NK-92 treated with Interleukin-12 subunit alpha and Interleukin-12 subunit beta, amount 100 ng/mL, for 24 hours (cell line): Measurements from ENCODE around the gene ZFP64.
"Not testable (repeated sequence)": the region's sequence is repeated elsewhere in the genome, so short reads cannot be mapped to it uniquely, and the experiment has no call there.

ENCODE experiments used
- DNase-seq: peaks from one replicate; lab custom pipeline; 2025; lab: John Stamatoyannopoulos, UW

ZFP64 gene

DNA sequence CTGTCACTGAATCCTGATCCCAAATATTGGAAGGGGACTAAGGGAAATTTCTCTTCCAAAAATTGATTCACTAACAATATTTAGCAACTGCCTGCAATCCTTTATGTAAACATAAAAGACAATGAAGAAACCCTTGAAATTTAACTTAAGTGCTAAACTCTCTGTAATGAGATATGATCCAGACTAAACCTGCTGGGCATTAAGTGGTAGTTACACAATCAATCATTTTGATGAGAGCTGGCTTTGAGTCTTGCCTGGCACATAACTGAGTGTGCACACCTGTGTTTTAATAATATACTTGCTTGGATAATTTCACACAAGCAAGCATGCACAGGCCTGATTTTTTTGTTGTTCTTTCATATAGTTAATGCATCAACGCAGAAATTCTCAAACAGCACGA lies 9.8 kb upstream of the ZFP64 start:
- DNase-seq = no peak

DNA sequence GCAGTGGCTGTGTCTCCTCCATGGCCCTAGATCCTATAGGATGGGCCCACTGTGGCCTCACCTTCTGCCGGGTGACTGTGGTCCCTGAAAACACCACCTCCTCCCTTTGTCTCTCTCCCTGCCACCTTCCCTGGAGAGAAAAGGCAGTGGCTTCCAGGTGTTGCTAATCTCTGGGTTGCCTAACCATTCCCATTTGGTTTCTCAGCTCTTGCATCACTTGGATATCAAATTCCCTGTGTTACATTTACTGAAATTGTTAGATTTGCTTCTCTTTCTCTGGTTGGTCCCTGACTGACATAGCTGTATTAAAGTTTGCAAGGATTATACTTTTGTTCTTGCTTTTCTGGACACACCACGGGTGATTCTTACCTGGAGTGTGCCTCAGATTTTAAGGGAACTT lies 9.3 kb upstream of the ZFP64 start:
- no peak for DNase-seq

GRCh38 chr20:52196845-52197244 lies 5.3 kb upstream of the ZFP64 start:
- DNase-seq = no peak

DNA sequence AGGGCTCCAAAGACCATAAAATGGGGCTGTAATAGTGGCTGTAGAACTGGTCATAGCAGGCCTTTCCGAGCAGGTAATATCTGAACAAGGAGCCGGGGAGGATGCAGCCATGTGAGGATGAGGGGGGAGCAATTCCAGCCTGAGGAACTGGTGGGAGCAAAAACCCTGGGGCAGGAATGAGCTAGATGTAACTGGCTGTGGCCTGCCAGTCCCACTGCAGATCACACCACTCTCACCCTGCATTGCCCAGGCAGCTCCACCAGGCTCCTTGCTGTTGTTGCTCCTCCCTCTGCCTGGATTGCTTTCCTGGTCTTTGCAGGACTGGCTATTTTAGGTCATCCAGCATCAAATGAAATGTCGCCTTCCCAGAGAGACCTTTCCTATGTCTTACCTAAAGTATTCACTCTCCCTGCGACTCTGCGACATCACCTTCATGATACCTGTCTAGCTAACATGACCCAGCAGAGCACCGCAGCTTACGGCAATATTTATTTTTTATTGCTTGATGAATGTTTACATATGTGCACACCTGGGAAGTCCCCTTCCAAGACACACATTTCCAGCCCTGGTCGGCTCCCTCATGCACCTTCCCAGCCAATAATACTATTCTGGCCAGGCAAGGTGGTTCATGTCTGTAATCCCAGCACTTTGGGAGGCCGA lies 2.4 kb upstream of the ZFP64 start:
- no peak for DNase-seq

DNA sequence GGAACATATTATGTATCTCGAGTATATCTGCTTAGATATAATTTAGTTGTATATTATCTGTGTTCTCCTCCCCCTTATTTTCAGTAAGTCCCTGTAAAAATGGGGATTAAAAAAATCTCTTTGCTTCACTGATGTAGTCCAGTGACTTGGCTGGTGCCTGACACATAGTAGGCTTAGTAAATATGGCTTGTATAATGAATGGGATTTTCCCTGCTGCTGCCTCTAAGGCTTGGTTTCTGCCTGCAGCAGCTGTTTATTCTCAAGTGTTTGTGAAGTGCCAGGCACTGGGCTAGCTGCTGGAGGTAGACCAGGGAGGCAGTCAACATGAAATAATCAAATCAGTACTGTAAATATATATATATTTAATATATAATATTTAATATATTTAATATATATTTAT lies 1.6 kb upstream of the ZFP64 start:
- no peak for DNase-seq

GRCh38 chr20:52192719-52193007 lies 1.1 kb upstream of the ZFP64 start:
- DNase-seq = not testable (repeated sequence)

GRCh38 chr20:52191916-52192718 lies 538 bp upstream of the ZFP64 start:
- DNase-seq = peak; percentile 61

GRCh38 chr20:52190437-52191131 lies 995 bp downstream of the ZFP64 start:
- no peak for DNase-seq

DNA sequence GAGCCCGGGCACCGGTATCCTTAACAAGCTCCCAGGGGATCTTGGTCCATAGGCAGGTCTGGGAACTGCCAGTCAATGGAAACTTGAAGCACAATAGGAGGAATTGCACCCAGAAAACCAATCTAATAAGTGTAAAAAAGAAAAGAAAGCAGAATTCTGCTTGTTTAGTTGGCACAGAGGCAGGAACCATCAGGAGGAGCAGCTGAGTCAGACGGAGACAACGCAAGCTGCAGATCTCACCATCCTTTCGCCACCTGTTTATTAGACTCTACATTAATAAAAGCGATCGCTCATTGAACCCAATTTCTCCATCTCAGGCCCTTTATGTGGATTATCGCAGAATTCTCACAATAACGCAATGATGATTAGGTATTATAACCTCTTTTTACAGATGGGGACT lies 9.8 kb downstream of the ZFP64 start:
- DNase-seq = no peak

- DNase-seq = no peak
These were observed 11.3 kb downstream of the ZFP64 start for GRCh38 chr20:52180180-52180840.

GRCh38 chr20:52179331-52180179 lies 12.0 kb downstream of the ZFP64 start:
- DNase-seq = no peak

DNA sequence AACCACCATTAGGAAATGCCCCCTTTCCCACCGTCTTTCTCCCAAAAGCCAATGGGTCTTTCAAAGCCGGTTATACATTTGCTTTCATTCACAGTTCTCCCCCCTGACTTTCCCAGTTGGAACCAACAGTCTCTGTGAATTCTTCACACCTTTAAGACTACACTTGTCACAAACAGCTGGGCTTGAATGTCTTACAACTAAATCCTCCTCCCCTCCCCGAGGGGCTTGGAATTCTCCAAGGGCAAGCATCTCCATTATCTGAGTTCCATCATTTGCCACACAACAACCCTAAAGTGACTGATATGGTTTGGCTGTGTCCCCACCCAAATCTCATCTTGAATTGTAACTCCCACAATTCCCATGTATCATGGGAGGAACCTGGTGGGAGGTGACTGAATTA lies 12.9 kb downstream of the ZFP64 start:
- DNase-seq = no peak

DNA sequence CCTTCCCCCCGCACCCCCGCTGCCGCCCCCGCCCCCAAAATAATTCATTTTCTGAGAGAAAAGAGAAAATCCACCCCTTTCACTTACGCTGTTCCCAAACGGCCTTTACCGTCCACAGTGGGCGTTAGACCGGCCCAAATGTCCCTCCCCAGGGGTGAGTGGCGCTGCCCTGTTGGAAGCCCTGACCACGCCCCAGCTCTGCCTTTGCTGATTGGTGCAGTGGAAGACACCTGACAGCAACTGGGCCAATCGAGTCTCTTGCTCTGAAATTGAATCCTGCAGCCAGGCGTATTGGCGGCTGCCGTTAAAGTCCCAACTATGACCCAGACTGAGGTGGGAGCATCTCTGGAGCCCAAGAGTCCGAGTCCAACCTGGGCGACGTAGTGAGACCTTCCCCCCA lies 15.7 kb downstream of the ZFP64 start:
- no peak for DNase-seq

- DNase-seq = no peak
These were observed 19.1 kb downstream of the ZFP64 start for GRCh38 chr20:52172392-52173047.

GRCh38 chr20:52171025-52171424 lies 20.6 kb downstream of the ZFP64 start:
- DNase-seq = no peak

- no peak for DNase-seq
These were observed 23.5 kb downstream of the ZFP64 start for GRCh38 chr20:52168116-52168515.

GRCh38 chr20:52167232-52167840 lies 24.2 kb downstream of the ZFP64 start:
- no peak for DNase-seq

DNA sequence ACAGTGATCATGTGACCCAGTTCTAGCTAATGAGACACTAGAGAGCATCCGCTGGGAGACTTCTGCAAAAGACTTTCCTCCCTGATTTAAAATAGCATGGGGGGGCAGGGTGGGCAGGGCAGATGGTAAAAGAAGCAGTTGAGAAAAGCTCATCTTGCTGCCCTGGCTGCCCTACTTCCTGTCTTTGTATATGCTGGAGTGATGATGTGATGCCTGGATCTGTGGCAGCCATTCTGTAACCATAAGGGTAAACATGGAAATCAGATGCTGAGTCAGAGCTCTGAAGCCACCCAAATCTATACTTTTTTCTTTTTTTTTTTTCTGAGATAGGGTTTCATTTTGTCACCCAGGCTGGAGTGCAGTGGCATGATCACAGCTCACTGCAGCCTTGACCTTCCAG lies 25.4 kb downstream of the ZFP64 start:
- no peak for DNase-seq

- DNase-seq = no peak
These were observed 30.9 kb downstream of the ZFP64 start for GRCh38 chr20:52160621-52161204.

- no peak for DNase-seq
These were observed 31.5 kb downstream of the ZFP64 start for GRCh38 chr20:52160049-52160570.
